ENCODE results near the gene MSANTD2. TPM values are rescaled to one million over a fixed set of nuclear protein-coding genes. Genes with fewer than 3 reads are reported as not detected.
"Not testable (repeated sequence)": the region's sequence is repeated elsewhere in the genome, so short reads cannot be mapped to it uniquely, and the experiment has no call there.

MSANTD2 gene
- total and polyA plus RNA-seq, 2 donors from 2014 or later: 6.5 to 16.4 TPM

GRCh38 chr11:124776865-124777645 lies 23.2 kb downstream of the MSANTD2 start:
- Histone ChIP-seq H3K4me1 (ENCODE audit: control insufficient read depth in 2 of 3, insufficient read depth in 2 of 3, low read depth in 1 of 3, low read length in 3 of 3) (no peaks in the 10 kb centered on the region), H3K27me3 (ENCODE audit: control insufficient read depth, insufficient read depth, low read length) (no peaks in the 10 kb centered on the region), H3K9me3 (ENCODE audit: control insufficient read depth in 2 of 3, insufficient read depth in 1 of 3, low read length in 3 of 3) (no peaks in the 10 kb centered on the region), H3K36me3 (ENCODE audit: control insufficient read depth in 2 of 3, insufficient read depth in 3 of 3, low read length in 3 of 3) (peaks cover 0 to 2% (median under 1%) of the 10 kb centered on the region in 3 donors), H3K4me3 (ENCODE audit: low read length in 3 of 3) (no peak overlapping the region), H3K9ac (ENCODE audit: low read length in 3 of 3) (no peak overlapping the region), H3K27ac (ENCODE audit: low read depth in 2 of 2, low read length in 2 of 2) (no peak overlapping the region)
- FAIRE-seq: no peak
- no peak for TF ChIP-seq CTCF (IDR thresholded peaks at IDR 0.05; ENCODE audit: borderline replicate concordance, extremely low read depth, insufficient read depth)
- intact Hi-C loops (cut with DNase I): no loop called here
- DNase-seq: no peak

- H3K36me3 ChIP-seq (ENCODE audit: control insufficient read depth in 2 of 3, insufficient read depth in 3 of 3, low read length in 3 of 3); H3K4me1 ChIP-seq (ENCODE audit: control insufficient read depth in 2 of 3, insufficient read depth in 2 of 3, low read depth in 1 of 3, low read length in 3 of 3); H3K9me3 ChIP-seq (ENCODE audit: control insufficient read depth in 2 of 3, insufficient read depth in 1 of 3, low read length in 3 of 3); H3K27ac ChIP-seq (ENCODE audit: low read depth in 2 of 2, low read length in 2 of 2); intact Hi-C loops (cut with DNase I); DNase-seq; H3K9ac ChIP-seq (ENCODE audit: low read length in 3 of 3); H3K4me3 ChIP-seq (ENCODE audit: low read length in 3 of 3); H3K27me3 ChIP-seq (ENCODE audit: control insufficient read depth, insufficient read depth, low read length); FAIRE-seq: not testable (repeated sequence)
Measured at GRCh38 chr11:124770959-124771358, 29.2 kb downstream of the MSANTD2 start.

- H3K4me3 ChIP-seq (ENCODE audit: low read length in 3 of 3): no peak overlapping the region
- H3K36me3 ChIP-seq (ENCODE audit: control insufficient read depth in 2 of 3, insufficient read depth in 3 of 3, low read length in 3 of 3): peaks cover 0 to 7% (median 2%) of the 10 kb centered on the region in 3 donors
- no peak for TF ChIP-seq CTCF (IDR thresholded peaks at IDR 0.05; ENCODE audit: borderline replicate concordance, extremely low read depth, insufficient read depth)
- H3K9me3 ChIP-seq (ENCODE audit: control insufficient read depth in 2 of 3, insufficient read depth in 1 of 3, low read length in 3 of 3): no peaks in the 10 kb centered on the region
- FAIRE-seq (no peak), DNase-seq (no peak)
- no peak overlapping the region for H3K27ac ChIP-seq (ENCODE audit: low read depth in 2 of 2, low read length in 2 of 2)
- H3K4me1 ChIP-seq (ENCODE audit: control insufficient read depth in 2 of 3, insufficient read depth in 2 of 3, low read depth in 1 of 3, low read length in 3 of 3): peaks cover 0 to 7% (median 0%) of the 10 kb centered on the region in 3 donors
- intact Hi-C loops (cut with DNase I): no loop called here
- no peak overlapping the region for H3K9ac ChIP-seq (ENCODE audit: low read length in 3 of 3)
- H3K27me3 ChIP-seq (ENCODE audit: control insufficient read depth, insufficient read depth, low read length): no peaks in the 10 kb centered on the region
Measured at GRCh38 chr11:124769806-124770774, 30.1 kb downstream of the MSANTD2 start.

- Histone ChIP-seq H3K9ac (ENCODE audit: low read length in 3 of 3) (no peak overlapping the region), H3K27ac (ENCODE audit: low read depth in 2 of 2, low read length in 2 of 2) (peak overlapping the region in 1 of 2 donors; percentile 5), H3K4me3 (ENCODE audit: low read length in 3 of 3) (peak overlapping the region; percentile 3 to 28 (median 5)), H3K9me3 (ENCODE audit: control insufficient read depth in 2 of 3, insufficient read depth in 1 of 3, low read length in 3 of 3) (no peaks in the 10 kb centered on the region), H3K4me1 (ENCODE audit: control insufficient read depth in 2 of 3, insufficient read depth in 2 of 3, low read depth in 1 of 3, low read length in 3 of 3) (peaks cover 5 to 18% (median 9%) of the 10 kb centered on the region in 3 donors), H3K27me3 (ENCODE audit: control insufficient read depth, insufficient read depth, low read length) (no peaks in the 10 kb centered on the region), H3K36me3 (ENCODE audit: control insufficient read depth in 2 of 3, insufficient read depth in 3 of 3, low read length in 3 of 3) (peaks cover 0 to 7% (median 2%) of the 10 kb centered on the region in 3 donors)
- peak in 3 of 5 donors; percentile 23 to 55 (median 49) for DNase-seq
- FAIRE-seq: no peak
- TF ChIP-seq CTCF (IDR thresholded peaks at IDR 0.05; ENCODE audit: borderline replicate concordance, extremely low read depth, insufficient read depth): no peak
- intact Hi-C loops (cut with DNase I): no loop called here
Measured at GRCh38 chr11:124768914-124769313, 31.3 kb downstream of the MSANTD2 start.
